Measurements from ENCODE around the gene KANSL3. TPM values are rescaled to one million over a fixed set of nuclear protein-coding genes. Genes with fewer than 3 reads are reported as not detected.

Gene KANSL3
- total and polyA plus RNA-seq, 2 donors (not counting 1 experiment from before 2014, with no cell fraction given): 22.2 to 56.9 TPM

- Mint-ChIP-seq H3K9me3 (ENCODE audit: insufficient read depth) (no peaks in the 10 kb centered on the region), H3K27me3 (no peaks in the 10 kb centered on the region), H3K27ac (no peak overlapping the region), H3K4me1 (no peaks in the 10 kb centered on the region), H3K4me3 (no peak overlapping the region)
- no peaks in the 10 kb centered on the region for H4K20me1 ChIP-seq (ENCODE audit: control insufficient read depth, insufficient read depth, low read length, poor library complexity, severe bottlenecking)
- ChIA-PET POLR2A (no interaction called here), CTCF (no interaction called here)
- ATAC-seq (ENCODE audit: low read depth): no peak
- no peaks in the 10 kb centered on the region for H3K4me1 ChIP-seq (ENCODE audit: control insufficient read depth in 2 of 2, insufficient read depth in 2 of 2, low read length in 2 of 2)
- peaks cover 16 to 40% of the 10 kb centered on the region in 2 experiments for H3K36me3 ChIP-seq (replicated peaks in 1 of 2; ENCODE audit: control extremely low read depth in 1 of 2, control insufficient read depth in 1 of 2, extremely low read depth in 1 of 2, insufficient read depth in 2 of 2, low read length in 1 of 2)
- DNase-seq: no peak
- TF ChIP-seq EZH2 (IDR thresholded peaks at IDR 0.05; ENCODE audit: borderline replicate concordance, insufficient read depth, low read depth, low read length, poor library complexity, severe bottlenecking) (no peak), CTCF (IDR thresholded peaks at IDR 0.05) (no peak)
- no CpG with 5 or more reads among the region's 5 CpGs for WGBS (ENCODE audit: insufficient coverage)
- H3K4me3 ChIP-seq (ENCODE audit: control extremely low read depth in 1 of 5, extremely low read depth in 1 of 5, insufficient read depth in 1 of 5, low read depth in 2 of 5, low read length in 4 of 5): no peak overlapping the region
- intact Hi-C loops (cut with micrococcal nuclease): no loop called here
- no peak overlapping the region for H3K9ac ChIP-seq (ENCODE audit: low read length)
- H3K27me3 ChIP-seq (replicated peaks in 1 of 4; ENCODE audit: control extremely low read depth in 1 of 4, control insufficient read depth in 3 of 4, insufficient read depth in 4 of 4, low read length in 3 of 4): no peaks in the 10 kb centered on the region
- no peaks in the 10 kb centered on the region for H3K9me3 ChIP-seq (ENCODE audit: control extremely low read depth in 1 of 3, control insufficient read depth in 2 of 3, insufficient read depth in 1 of 3, low read length in 2 of 3)
- H3K27ac ChIP-seq (ENCODE audit: low read length in 2 of 2): no peak overlapping the region
- H2AFZ ChIP-seq (ENCODE audit: insufficient read depth, low read depth, low read length, poor library complexity, severe bottlenecking): no peak overlapping the region
- peaks cover 17% of the 10 kb centered on the region for H3K79me2 ChIP-seq (ENCODE audit: control insufficient read depth, insufficient read depth, low read length)
- no peak overlapping the region for H3K4me2 ChIP-seq (replicated peaks; ENCODE audit: low read depth, low read length, poor library complexity, severe bottlenecking)
Measured at GRCh38 chr2:96625571-96626552, 12.2 kb downstream of the KANSL3 start.

GRCh38 chr2:96623116-96623515 is 15.0 kb downstream of the KANSL3 start:
- DNase-seq: no peak
- no peak overlapping the region for H3K4me3 ChIP-seq (ENCODE audit: control extremely low read depth in 1 of 5, extremely low read depth in 1 of 5, insufficient read depth in 1 of 5, low read depth in 2 of 5, low read length in 4 of 5)
- TF ChIP-seq CTCF (IDR thresholded peaks at IDR 0.05) (no peak), EZH2 (IDR thresholded peaks at IDR 0.05; ENCODE audit: borderline replicate concordance, insufficient read depth, low read depth, low read length, poor library complexity, severe bottlenecking) (no peak)
- peaks cover 10% of the 10 kb centered on the region for H3K79me2 ChIP-seq (ENCODE audit: control insufficient read depth, insufficient read depth, low read length)
- H3K27ac ChIP-seq (ENCODE audit: low read length in 2 of 2): no peak overlapping the region
- CTCF ChIA-PET: interaction anchor here (1.4 kb wide), 1 partner anchor 69 kb away, joined by 4 read pairs; no protein-coding TSS in a partner anchor
- POLR2A ChIA-PET: no interaction called here
- no peaks in the 10 kb centered on the region for H3K4me1 Mint-ChIP-seq
- H3K9me3 Mint-ChIP-seq (ENCODE audit: insufficient read depth): no peaks in the 10 kb centered on the region
- H3K4me3 Mint-ChIP-seq: no peak overlapping the region
- no peak for ATAC-seq (ENCODE audit: low read depth)
- H3K4me1 ChIP-seq (ENCODE audit: control insufficient read depth in 2 of 2, insufficient read depth in 2 of 2, low read length in 2 of 2): no peaks in the 10 kb centered on the region
- no peak overlapping the region for H2AFZ ChIP-seq (ENCODE audit: insufficient read depth, low read depth, low read length, poor library complexity, severe bottlenecking)
- no peak overlapping the region for H3K4me2 ChIP-seq (replicated peaks; ENCODE audit: low read depth, low read length, poor library complexity, severe bottlenecking)
- no peak overlapping the region for H3K9ac ChIP-seq (ENCODE audit: low read length)
- H3K27me3 ChIP-seq (replicated peaks in 1 of 4; ENCODE audit: control extremely low read depth in 1 of 4, control insufficient read depth in 3 of 4, insufficient read depth in 4 of 4, low read length in 3 of 4): no peaks in the 10 kb centered on the region
- intact Hi-C loops (cut with micrococcal nuclease): no loop called here
- no peak overlapping the region for H3K27ac Mint-ChIP-seq
- H3K36me3 ChIP-seq (replicated peaks in 1 of 2; ENCODE audit: control extremely low read depth in 1 of 2, control insufficient read depth in 1 of 2, extremely low read depth in 1 of 2, insufficient read depth in 2 of 2, low read length in 1 of 2): peaks cover 4 to 29% of the 10 kb centered on the region in 2 experiments
- no peaks in the 10 kb centered on the region for H4K20me1 ChIP-seq (ENCODE audit: control insufficient read depth, insufficient read depth, low read length, poor library complexity, severe bottlenecking)
- no peaks in the 10 kb centered on the region for H3K27me3 Mint-ChIP-seq
- WGBS (ENCODE audit: insufficient coverage): 100% methylated on average over 1 of the region's 3 CpGs
- no peaks in the 10 kb centered on the region for H3K9me3 ChIP-seq (ENCODE audit: control extremely low read depth in 1 of 3, control insufficient read depth in 2 of 3, insufficient read depth in 1 of 3, low read length in 2 of 3)
